Neural cell (in vitro differentiated cells): ENCODE results near the gene RSBN1. TPM values are rescaled to one million over a fixed set of nuclear protein-coding genes. Genes with fewer than 3 reads are reported as not detected.

Experiments used
- H2AFZ ChIP-seq: fragments of 200-600, 300-800 bp; sonication (generic), shearing (Covaris generic); 2 replicates; pipeline ENCODE4 v1.6.0; 2014; ENCODE audit warnings: low read depth, mild to moderate bottlenecking, antibody characterized with exemption, low read length, moderate library complexity
- H3F3A ChIP-seq: fragments of 200-600 bp; shearing (Covaris generic); 2 replicates; pipeline ENCODE4 v1.6.1; 2016; ENCODE audit warnings: mild to moderate bottlenecking, moderate library complexity, mixed read lengths, antibody characterized with exemption, low read length; ENCODE audit not compliant: insufficient read depth, poor library complexity, severe bottlenecking
- H3K27ac ChIP-seq: fragments of 200-600, 300-800 bp; sonication (generic), shearing (Covaris generic); 2 replicates; pipeline ENCODE4 v1.5.1; 2014; ENCODE audit warnings: mild to moderate bottlenecking, low read length, moderate library complexity
- H3K27me3 ChIP-seq: fragments of 300-800, 200-600 bp; sonication (generic), shearing (Covaris generic); 2 replicates; pipeline ENCODE4 v1.6.0; 2014; ENCODE audit warnings: mild to moderate bottlenecking, low read depth, low read length, moderate library complexity; ENCODE audit not compliant: insufficient read depth
- H3K36me3 ChIP-seq: fragments of 300-800, 200-600 bp; sonication (generic), shearing (Covaris generic); 2 replicates; pipeline ENCODE4 v1.5.1; 2014; ENCODE audit warnings: mild to moderate bottlenecking, antibody characterized with exemption, low read length, moderate library complexity; ENCODE audit not compliant: insufficient read depth
- H3K4me2 ChIP-seq: fragments of 300-800, 200-600 bp; sonication (generic), shearing (Covaris generic); 2 replicates; pipeline ENCODE4 v1.6.0; 2014; ENCODE audit warnings: mild to moderate bottlenecking, low read length
- H3K4me3 ChIP-seq: fragments of 300-800, 200-600 bp; sonication (generic), shearing (Covaris generic); 2 replicates; pipeline ENCODE4 v1.5.1; 2014; ENCODE audit warnings: mild to moderate bottlenecking, low read length, moderate library complexity
- H3K79me2 ChIP-seq: fragments of 200-600 bp; shearing (Covaris generic); replicated peaks from 2 replicates; pipeline ENCODE4 v1.6.0; 2014; ENCODE audit warnings: mild to moderate bottlenecking, low read length, moderate library complexity; ENCODE audit not compliant: insufficient read depth
- H3K9ac ChIP-seq: fragments of 300-800, 200-600 bp; sonication (generic), shearing (Covaris generic); 2 replicates; pipeline ENCODE4 v1.6.1; 2016; ENCODE audit warnings: mild to moderate bottlenecking, low read length, mixed read lengths
- H3K9me2 ChIP-seq: fragments of 200-600 bp; shearing (Covaris generic); 2 replicates; pipeline ENCODE4 v1.6.1; 2016; ENCODE audit warnings: mild to moderate bottlenecking, low read length, mixed read lengths; ENCODE audit not compliant: insufficient read depth
- H3K9me3 ChIP-seq: fragments of 200-600, 300-800 bp; sonication (generic), shearing (Covaris generic); 2 replicates; pipeline ENCODE4 v1.6.1; 2016; ENCODE audit warnings: mild to moderate bottlenecking, mixed run types, low read length, moderate library complexity, mixed read lengths
- H4K20me1 ChIP-seq: fragments of 200-600 bp; shearing (Covaris generic); 2 replicates; pipeline ENCODE4 v1.6.1; 2016; ENCODE audit warnings: mild to moderate bottlenecking, mixed run types; ENCODE audit not compliant: insufficient read depth
- CTCF ChIP-seq: fragments of 450-650 bp; IDR thresholded peaks from 2 replicates; pipeline ENCODE4 v1.5.1; 2014; ENCODE audit warnings: antibody characterized with exemption, mild to moderate bottlenecking, moderate library complexity; ENCODE audit not compliant: poor library complexity, severe bottlenecking
- EP300 ChIP-seq: fragments of 450-650 bp; conservative IDR thresholded peaks from 2 replicates; pipeline ENCODE4 v1.6.1; 2014; ENCODE audit warnings: antibody characterized with exemption, mild to moderate bottlenecking, moderate library complexity; ENCODE audit not compliant: poor library complexity, severe bottlenecking
- EZH2 ChIP-seq: fragments of 200-600, 300-800 bp; shearing (Covaris generic), sonication (generic); IDR thresholded peaks from 2 replicates; pipeline ENCODE4 v1.6.1; 2014; ENCODE audit warnings: antibody characterized with exemption, low read length, borderline replicate concordance, mild to moderate bottlenecking; ENCODE audit not compliant: insufficient read depth, poor library complexity, severe bottlenecking
- MXI1 ChIP-seq: fragments of 450-650 bp; conservative IDR thresholded peaks from 2 replicates; pipeline ENCODE4 v1.6.1; 2014; ENCODE audit warnings: antibody characterized with exemption, mild to moderate bottlenecking; ENCODE audit not compliant: poor library complexity, severe bottlenecking
- POLR2AphosphoS5 ChIP-seq: IDR thresholded peaks from 2 replicates; pipeline ENCODE4 v1.6.1; 2012
- REST ChIP-seq: IDR thresholded peaks from 2 replicates; pipeline ENCODE4 v1.6.1; 2012; ENCODE audit warnings: borderline replicate concordance
- SMC3 ChIP-seq: fragments of 450-650 bp; conservative IDR thresholded peaks from 2 replicates; pipeline ENCODE4 v1.6.1; 2014; ENCODE audit warnings: antibody characterized with exemption, mild to moderate bottlenecking, moderate library complexity; ENCODE audit not compliant: poor library complexity
- TAF1 ChIP-seq: IDR thresholded peaks from 2 replicates; pipeline ENCODE4 v1.6.1; 2012; ENCODE audit warnings: low read depth
- polyA plus RNA-seq: library from polyadenylated mRNA; depleted of rRNA; stranded (reverse); fragments of >200 nt; gene quantifications from 2 replicates; pipeline ENCODE4 v1.2.3, GENCODE V29; 2014

Gene RSBN1
- polyA plus RNA-seq, 1 donor from 2014 or later = 33.7 TPM

GRCh38 chr1:113800487-113800886 lies 11.8 kb downstream of the RSBN1 start:
- H3K27me3 ChIP-seq = no peaks in the 10 kb centered on the region
- no peaks in the 10 kb centered on the region for H3K9me3 ChIP-seq
- TF ChIP-seq TAF1 (no peak), POLR2AphosphoS5 (no peak), EZH2 (no peak), MXI1 (no peak), CTCF (no peak)

GRCh38 chr1:113797472-113797871 lies 14.8 kb downstream of the RSBN1 start:
- no peak overlapping the region for H3K27ac ChIP-seq
- no peak overlapping the region for H3K4me2 ChIP-seq
- H3K9me3 ChIP-seq = no peaks in the 10 kb centered on the region
- no peak overlapping the region for H3K4me3 ChIP-seq
- no peaks in the 10 kb centered on the region for H3F3A ChIP-seq
- H3K79me2 ChIP-seq = peaks cover 62% of the 10 kb centered on the region
- H3K36me3 ChIP-seq = peaks cover 12% of the 10 kb centered on the region
- TF ChIP-seq SMC3 = no peak
- no peak for TF ChIP-seq POLR2AphosphoS5
- no peak for TF ChIP-seq EP300
- H4K20me1 ChIP-seq = peaks cover 3% of the 10 kb centered on the region
- no peak overlapping the region for H2AFZ ChIP-seq
- no peaks in the 10 kb centered on the region for H3K27me3 ChIP-seq
- no peaks in the 10 kb centered on the region for H3K9me2 ChIP-seq
- no peak overlapping the region for H3K9ac ChIP-seq

More at GRCh38 chr1:113800487-113800886, 11.8 kb downstream of the RSBN1 start:
- Histone ChIP-seq H3K4me2 (no peak overlapping the region), H3K79me2 (peaks cover 71% of the 10 kb centered on the region), H2AFZ (no peak overlapping the region), H4K20me1 (peaks cover 2% of the 10 kb centered on the region), H3K36me3 (peaks cover under 1% of the 10 kb centered on the region), H3F3A (no peaks in the 10 kb centered on the region), H3K9me2 (no peaks in the 10 kb centered on the region), H3K9ac (no peak overlapping the region), H3K27ac (no peak overlapping the region), H3K4me3 (no peak overlapping the region)

- H3F3A ChIP-seq = no peaks in the 10 kb centered on the region
- H2AFZ ChIP-seq = no peak overlapping the region
- H4K20me1 ChIP-seq = peaks cover 3% of the 10 kb centered on the region
- no peaks in the 10 kb centered on the region for H3K9me3 ChIP-seq
- no peak overlapping the region for H3K4me2 ChIP-seq
- no peak for TF ChIP-seq CTCF
- no peak for TF ChIP-seq TAF1
- no peak for TF ChIP-seq REST
- H3K27ac ChIP-seq = no peak overlapping the region
- H3K9me2 ChIP-seq = no peaks in the 10 kb centered on the region
- H3K9ac ChIP-seq = no peak overlapping the region
- no peak overlapping the region for H3K4me3 ChIP-seq
- H3K79me2 ChIP-seq = peaks cover 49% of the 10 kb centered on the region
- peaks cover 12% of the 10 kb centered on the region for H3K36me3 ChIP-seq
- H3K27me3 ChIP-seq = no peaks in the 10 kb centered on the region
These were observed 18.1 kb downstream of the RSBN1 start for GRCh38 chr1:113793878-113794834.
